ENCODE data around the gene CHID1. TPM values are rescaled to one million over a fixed set of nuclear protein-coding genes. Genes with fewer than 3 reads are reported as not detected.

The CHID1 gene
- polyA plus RNA-seq, 4 donors, result 108 to 134 (median 117) TPM

DNA sequence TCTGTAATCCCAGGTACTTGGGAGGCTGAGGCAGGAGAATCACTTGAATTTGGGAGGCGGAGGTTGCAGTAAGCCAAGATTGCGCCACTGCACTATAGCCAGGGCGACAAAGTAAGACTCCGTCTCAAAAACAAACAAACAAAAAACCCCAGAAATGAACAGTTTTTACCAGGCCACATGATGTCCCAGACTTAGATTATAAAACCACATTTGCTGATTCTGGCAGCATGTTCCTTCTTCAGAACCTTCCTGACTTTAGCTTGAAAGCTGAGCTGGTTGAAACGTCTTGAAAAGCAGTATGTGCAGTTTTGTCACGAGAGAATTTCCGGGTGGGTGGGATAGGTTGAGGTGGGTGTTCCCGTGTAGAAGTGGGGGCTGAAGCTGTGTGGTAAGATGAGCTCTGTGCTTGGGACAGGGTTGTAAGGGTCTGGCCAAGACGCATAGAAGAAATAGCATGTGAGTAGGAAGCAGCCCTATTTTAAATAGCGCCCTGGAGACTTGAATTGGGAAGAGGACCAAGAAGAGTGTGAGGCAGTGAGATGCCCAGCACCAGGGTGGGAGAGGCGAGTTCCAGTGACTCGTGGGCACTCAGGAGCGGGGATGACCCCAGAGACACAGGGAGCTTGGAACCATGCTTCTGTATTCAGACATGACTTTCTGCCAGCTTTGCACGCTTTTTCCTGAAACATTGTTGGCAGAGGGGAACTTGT, 22.7 kb upstream of the CHID1 start:
- no peak for DNase-seq (ENCODE audit: low read depth in 4 of 4, low spot score in 2 of 4)

DNA sequence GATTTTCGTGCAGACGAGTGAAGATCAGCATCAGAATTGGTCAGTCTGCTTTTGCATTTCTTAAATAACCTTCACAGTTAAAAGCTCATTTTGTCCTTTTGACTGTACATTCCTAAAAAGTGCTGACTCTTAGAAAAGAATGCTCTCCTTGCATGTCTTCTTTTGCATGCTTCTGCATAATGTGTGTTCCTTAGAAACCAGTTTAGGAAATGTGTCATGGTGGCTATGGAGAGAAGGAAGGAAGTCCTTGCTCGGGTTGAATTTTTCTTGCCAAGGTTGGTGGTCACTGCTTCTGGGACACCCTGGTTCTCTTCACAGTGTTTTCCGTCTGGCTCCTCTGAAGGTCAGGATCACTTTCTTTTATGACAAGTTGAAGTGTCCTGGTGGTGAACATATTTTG, 21.8 kb upstream of the CHID1 start:
- no peak for DNase-seq (ENCODE audit: low read depth in 4 of 4, low spot score in 2 of 4)

DNA sequence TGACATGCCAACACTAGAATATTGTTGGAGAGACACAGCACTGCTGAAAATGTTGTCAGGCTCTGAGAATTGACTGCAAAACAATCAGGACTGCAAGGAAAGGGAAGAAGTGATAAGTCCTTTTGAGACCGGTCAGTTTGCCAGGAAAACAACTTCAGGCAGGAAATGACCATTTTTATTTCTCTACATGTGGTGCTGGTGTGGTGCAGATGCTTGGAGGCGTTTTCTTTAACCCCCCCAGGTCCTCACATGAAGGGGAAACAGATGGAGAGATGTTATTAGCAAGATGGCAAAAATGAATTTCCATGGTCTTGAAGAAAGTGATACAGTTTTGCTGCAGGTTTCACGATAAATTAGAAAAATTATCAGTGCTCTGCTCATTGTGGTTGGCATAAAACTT, 20.8 kb upstream of the CHID1 start:
- DNase-seq (ENCODE audit: low read depth in 4 of 4, low spot score in 2 of 4), result no peak

DNA sequence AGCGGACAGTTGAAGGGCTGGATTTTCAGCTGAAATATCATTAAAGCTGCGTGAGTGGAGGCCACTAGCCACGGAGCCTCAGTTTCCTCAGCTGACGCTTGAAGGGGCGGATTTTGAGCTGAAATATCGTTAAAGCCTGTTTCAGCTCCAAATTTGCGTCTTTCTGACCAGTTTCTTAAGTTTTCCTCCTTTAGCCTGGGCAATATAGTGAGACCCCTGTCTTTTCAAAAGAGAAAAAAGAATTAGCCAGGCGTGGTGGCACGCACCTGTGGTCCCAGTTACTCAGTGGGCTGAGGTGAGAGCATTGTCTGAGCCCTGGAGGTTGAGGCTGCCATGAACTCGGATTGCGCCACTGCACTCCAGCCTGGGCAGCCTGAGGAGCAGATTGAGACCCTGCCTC, 18.8 kb upstream of the CHID1 start:
- no peak for DNase-seq (ENCODE audit: low read depth in 4 of 4, low spot score in 2 of 4)

DNA sequence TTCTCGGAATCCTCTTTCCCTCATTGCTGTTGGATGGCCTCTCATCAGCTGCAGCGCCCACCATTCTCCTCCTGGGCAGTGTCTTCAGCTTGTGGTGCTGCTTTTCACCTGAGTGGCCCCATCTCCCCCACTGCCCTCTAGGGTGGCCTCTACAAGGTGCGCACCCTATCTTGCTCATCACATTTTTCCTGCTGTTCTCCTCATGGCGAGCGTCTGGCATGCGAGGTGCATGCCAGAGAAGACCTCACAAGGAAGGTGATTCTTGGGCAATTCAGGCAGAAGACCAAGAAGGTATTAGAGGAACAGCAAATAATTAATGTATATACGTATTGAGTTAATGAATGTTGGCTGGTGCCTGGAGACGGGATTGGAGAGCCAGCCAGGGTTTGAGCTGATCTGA, 18.2 kb upstream of the CHID1 start:
- no peak for DNase-seq (ENCODE audit: low read depth in 4 of 4, low spot score in 2 of 4)

DNA sequence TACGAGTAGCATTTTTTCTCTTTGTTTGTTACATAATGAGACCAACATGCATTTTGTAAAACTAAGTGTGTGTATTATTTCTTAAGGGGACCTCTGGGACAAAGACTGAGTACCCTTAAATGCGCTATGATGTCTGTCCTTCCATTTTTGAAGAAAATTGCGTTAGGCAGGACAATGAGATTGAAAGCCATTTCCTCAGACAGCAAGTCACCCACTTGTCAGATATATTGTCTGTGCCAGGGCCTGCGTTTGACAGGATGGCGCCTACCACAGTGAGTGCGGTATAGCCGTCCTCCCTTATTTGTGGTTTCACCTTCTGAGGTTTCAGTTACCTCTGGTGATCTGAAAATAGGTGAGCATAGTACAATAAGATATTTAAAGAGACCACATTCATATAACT, 17.3 kb upstream of the CHID1 start:
- no peak for DNase-seq (ENCODE audit: low read depth in 4 of 4, low spot score in 2 of 4)

DNA sequence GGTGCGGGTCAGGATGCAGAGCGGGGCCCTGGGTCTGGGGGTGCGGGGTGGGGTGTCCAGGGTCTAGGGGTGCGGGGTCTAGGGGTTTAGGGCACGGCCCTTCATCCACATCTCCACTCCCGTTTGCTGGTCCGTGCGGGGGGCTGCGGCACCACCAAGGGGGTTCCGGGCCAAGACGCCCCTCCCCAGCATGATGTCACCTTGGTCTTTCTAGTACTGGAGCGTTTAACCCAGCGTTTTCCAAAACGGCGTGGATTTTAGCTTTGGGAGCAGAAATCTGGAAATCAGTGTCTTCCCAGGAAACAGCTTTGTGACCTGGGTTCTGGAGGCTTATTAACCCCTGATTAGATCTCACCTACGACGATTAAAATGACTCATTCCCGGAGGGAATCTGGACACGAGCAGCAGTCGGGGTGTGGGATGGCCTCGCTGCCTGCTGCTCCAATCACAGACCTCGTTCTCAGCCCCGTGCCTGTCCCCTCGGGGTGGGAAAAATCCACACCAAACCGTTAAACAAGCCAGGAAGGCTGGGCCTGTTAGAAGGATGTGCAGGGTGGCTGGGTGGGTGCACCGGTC, 15.8 kb upstream of the CHID1 start:
- no peak for DNase-seq (ENCODE audit: low read depth in 4 of 4, low spot score in 2 of 4)

DNA sequence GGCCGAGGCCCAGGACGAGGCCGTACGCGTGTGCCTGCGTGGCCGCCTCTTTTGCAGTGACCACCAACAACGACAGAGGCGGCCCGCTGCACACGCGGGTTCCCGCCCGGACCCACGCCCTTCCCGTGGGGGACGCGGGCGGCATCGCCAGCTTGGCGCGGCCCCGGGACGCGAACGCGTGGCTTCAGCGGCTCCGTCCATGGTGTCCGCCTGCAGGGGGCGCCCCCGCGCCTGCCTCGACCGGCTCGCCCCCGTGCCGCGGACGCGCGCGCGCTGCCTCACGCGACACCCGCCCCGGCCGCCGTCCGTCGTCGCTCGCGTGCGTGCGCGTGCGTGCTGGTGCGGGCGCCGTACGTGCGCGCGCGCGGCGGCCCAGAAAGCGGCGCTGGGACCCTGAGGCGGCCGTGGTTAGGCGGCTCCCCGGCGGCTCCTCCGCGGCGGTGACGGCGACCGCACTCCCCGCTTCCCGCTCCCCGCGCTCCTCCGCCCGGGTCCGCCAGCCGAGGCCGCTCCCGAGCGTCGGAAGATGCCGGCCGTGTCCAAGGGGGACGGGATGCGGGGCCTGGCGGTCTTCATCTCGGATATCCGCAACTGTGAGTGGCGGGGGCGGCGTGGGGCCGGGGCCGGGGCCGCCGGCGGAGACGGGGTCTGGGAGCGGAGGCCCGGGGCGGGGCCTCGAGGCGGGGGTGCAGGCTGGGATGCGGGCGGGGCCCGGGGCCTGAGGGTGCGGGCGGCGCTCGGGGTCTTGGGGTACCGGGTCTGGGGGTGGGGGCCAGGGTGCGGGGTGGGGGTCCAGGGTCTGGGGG, 15.1 kb upstream of the CHID1 start, which contains the start of gene AP2A2:
Gene AP2A2 (plus strand): TSS at position 375 of the 806 bp plus-strand sequence. CDS start 152 bp downstream, at position 527.
- DNase-seq (ENCODE audit: low read depth in 4 of 4, low spot score in 2 of 4), result peak in 2 of 4 donors; percentile 63 to 80

DNA sequence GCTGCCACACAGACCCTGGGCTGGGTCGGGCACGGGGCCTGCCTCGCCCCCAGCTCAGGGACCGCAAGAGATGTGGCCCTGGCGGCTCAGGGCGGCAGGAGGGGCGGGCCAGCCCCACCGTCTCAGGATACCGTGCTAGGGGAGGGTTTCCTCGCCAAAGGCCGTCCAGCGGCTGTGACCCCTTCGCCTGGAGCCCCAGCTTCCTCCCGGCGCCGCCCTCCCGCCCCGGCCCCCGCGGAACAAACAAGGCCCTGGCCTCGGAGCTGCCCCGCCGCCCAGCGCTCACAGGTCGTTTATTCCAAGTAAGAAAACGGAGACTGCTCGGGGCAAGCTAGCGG, 14.5 kb upstream of the CHID1 start:
- no peak for DNase-seq (ENCODE audit: low read depth in 4 of 4, low spot score in 2 of 4)

DNA sequence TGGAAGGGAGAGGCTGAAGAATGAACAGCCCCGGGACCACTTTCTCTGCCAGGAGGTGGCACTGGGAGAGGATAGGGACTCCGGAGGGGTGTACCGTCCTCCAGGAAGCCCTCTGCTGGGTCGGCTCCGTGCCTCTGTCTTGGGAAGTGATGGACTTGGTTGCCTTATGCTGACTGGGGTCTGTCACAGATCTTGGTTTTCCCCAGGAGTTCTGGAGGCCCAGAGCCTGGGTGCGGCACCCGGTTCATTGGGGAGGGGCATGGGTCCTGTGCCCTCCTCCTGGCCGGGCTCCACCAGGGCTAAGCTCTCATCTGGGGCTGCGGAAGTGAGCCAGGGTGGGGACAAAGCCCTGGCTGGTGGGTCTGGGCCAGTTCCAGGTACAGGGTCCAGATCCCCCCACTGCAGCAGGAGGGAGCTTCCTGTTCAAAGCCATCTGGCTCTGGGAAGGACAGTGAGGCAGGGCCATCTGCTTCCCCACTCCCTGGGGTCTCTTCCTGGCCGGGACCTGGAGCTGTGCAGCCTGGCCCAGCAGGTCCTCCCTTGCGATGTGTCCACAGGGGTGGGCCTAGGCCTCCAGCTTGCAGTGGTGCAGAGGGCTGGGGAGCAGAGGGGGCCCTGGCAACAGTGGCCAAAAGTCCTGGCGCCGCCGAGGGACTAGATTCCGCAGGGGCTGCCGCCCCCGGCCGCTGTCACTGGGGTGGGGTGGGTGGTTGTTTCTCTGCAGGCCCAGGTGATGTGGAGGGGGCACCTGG, 14.0 kb upstream of the CHID1 start:
- DNase-seq (ENCODE audit: low read depth in 4 of 4, low spot score in 2 of 4), result no peak

DNA sequence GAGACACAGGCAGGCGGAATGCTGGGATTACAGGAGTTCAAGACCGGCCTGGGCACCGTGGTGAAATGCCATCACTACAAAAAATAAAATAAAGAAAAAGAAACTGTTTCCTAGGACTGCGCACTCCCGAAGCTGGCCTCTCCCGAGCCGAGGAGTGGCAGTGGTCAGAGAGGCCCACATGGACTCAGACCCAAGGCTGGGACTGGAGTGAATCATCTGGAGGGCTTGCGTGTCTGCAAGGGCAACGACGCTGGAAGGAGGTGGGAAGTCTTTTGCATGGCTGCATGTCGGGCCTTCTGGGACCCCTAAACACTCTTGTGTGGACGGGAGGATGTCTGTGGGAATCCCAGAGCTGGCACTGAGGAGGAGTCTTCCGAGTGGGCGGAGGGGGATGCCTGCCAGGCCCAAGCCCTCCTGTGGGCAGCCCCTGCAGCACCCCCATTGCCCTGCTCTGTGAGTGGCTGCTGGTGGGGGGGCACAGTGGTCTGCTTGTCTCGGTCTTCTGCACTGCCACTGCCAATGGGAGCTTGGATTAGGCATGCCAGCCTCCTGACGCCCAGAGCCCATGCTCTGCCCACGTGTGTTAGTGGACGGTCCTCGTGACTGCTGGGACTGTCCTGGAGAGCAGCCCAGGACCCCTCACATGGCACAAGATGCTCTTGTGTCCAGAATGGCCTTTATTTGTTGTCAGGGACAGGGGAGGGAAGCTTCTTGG, 13.2 kb upstream of the CHID1 start:
- DNase-seq (ENCODE audit: low read depth in 4 of 4, low spot score in 2 of 4), result no peak

DNA sequence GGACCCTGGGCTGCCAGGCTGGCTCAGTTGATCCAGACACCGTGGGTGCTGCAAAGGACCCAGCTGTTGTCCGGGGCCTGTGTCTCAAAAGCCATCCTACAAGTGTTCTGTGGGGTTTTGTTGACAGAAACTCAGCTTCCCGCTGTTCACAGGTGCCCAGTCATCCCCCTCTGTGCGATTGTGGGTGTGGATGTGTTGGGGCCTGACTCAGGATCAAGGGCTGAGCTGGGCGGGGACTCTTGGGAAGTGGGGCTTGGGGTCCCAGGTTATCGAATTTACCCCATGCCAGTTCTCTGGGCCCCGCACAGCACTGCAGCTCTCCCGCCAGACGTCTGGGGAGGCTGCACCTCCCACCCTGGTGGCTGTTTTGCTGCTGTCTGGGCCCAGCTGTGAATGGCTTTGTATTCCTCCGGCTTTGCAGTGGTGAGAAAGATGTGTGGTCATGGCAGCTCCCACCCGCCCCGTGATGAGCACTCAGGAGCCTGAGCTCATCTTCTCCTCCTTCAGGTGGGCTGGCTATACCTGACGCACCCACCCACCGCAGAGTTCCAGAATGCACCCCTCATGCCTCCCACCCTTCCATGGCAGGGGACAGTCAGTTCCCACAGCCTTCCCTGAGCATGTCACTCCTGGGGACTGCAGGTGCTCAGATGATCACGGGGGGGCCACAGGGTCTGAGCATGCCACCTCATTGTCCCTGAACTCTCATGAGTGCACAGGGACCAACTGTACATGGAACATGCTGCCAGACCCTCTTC, 11.5 kb upstream of the CHID1 start:
- no peak for DNase-seq (ENCODE audit: low read depth in 4 of 4, low spot score in 2 of 4)

DNA sequence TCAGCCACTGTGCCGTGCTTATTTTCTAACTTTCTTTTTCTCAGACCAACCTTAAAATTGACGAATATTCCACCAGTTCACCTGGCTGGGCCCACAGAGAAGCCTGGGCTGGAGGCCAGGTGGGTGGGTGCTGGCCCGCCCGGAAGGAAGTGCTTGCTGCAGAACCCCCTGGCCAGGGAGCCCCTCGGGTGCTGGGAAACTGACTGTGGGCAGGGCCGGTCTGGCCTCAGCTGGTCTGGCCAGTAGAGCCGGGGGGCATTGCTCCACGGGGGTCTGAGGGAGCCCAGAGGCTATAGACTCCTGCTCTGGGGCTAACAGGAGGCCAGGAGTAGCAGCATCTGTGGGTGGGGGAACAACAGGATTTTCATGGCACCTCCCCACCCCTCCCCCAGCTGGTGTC, 6.8 kb upstream of the CHID1 start:
- DNase-seq (ENCODE audit: low read depth in 4 of 4, low spot score in 2 of 4), result no peak

DNA sequence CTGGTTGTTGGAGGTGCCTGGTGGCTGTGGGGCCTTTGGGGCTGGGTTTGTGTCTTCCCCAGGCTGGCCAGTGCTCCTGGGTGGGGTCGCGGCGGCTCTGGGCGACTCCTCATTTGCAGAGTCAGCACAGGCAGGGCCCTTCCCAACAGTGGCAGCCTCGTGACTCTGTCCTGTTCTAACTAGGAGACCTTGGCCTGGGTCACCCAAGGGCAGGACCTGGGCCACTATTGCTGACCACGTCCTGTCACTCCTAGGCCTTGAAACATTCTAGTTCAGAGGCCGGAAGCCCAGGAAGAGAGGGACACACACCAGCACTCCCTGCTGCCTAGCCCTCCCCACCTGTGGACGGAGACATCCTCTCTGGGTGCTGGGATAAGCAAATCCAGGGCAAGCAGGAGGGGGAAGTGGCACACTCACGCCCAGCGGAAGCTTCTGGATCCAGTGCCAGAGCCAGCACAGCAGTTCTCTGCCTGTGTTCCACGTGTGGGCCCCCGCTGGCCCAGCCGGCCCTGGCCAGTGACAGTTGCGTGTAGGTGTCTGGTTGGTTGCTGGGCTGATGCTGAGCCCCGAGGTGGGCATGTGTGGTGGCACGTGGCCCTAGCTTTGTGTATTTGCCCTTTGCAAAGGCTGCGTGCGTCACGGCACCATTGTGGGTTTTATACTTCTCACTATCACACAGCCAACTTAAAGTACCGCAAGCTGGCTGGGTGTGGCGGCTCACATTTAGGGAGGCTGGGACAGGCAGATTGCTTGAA, 4.3 kb upstream of the CHID1 start:
- DNase-seq (ENCODE audit: low read depth in 4 of 4, low spot score in 2 of 4), result no peak

DNA sequence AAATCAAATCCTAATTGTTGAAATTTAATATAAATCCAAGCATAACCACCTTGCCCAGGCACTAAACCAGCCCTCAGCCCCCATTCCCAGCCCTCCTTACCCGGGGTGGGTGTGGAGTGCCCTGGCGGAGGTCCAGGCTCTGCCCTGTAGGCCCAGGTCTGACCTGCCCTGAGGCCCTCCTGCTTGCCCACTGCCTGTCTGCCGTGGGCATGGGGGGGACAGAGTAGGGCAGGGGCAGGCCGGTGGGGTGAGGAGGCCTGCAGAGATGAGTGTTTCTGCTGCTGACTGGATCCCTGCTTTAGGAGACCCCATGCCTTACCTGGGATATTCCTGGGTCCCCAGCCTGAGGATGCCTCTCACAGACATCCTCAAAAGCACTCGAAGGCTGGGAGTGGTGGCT, 3.6 kb upstream of the CHID1 start:
- DNase-seq (ENCODE audit: low read depth in 4 of 4, low spot score in 2 of 4), result no peak

DNA sequence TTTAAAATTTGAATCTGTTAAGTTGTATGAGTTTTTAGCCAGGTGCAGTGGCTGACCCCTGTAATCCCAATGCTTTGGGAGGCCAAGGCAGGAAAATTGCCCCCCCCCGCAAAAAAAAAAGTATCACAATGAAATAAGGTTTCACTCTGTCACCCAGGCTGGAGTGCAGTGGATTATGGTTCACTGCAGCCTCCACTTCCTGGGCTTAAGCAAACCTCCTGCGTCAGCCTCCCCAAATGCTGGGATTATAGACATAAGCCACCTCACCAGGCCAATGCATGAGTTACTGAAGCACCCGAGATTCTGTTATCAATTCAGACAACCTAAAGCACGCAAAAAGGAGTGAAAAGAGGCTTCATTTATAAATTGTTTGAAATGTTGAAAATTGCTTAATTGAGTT, 2.4 kb upstream of the CHID1 start:
- DNase-seq (ENCODE audit: low read depth in 4 of 4, low spot score in 2 of 4), result no peak

DNA sequence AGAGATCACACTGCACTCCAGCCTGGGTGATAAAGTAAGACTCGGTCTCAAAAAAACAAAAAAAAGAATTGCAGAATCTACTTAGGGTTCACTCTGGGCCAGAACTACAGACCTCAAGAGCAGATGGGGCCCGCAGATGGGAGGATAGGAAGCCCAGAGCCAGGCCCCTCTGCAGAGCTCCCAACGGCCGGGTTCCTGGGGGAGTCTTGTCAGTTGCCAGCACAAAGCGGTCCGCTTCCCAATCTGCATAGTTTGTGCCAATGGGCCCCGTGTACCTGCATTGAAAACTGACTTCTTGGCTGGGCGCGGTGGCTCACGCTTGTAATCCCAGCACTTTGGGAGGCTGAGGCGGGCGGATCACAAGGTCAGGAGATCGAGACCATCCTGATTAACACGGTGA, 1.7 kb upstream of the CHID1 start:
- DNase-seq (ENCODE audit: low read depth in 4 of 4, low spot score in 2 of 4), result no peak

DNA sequence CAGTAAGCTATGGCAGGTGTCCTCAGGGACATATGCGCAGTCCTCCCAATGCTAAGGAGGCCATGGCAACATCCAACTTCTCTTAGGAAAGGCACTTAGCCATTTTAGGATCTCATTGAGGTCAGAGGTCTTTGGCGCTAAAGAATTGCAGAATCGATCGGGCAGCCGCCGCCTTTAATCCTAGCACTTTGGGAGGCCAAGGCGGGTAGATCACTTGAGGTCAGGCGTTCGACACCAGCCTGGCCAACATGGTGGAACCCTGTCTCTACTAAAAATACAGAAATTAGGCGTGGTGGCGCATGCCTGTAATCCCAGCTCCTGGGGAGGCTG, 1.2 kb upstream of the CHID1 start:
- DNase-seq (ENCODE audit: low read depth in 4 of 4, low spot score in 2 of 4), result no peak

All from left renal cortex interstitium (tissue), 4 donors.